Measurements from ENCODE around the gene ATP6V0C. TPM values are rescaled to one million over a fixed set of nuclear protein-coding genes. Genes with fewer than 3 reads are reported as not detected.
A peak's percentile ranks its signal among the peaks of the same experiment; 100 is the strongest.

ATP6V0C gene
- total RNA-seq, 1 experiment from 2014 or later: 260 TPM

GRCh38 chr16:2523801-2524231, 10.1 kb downstream of the ATP6V0C start:
- Mint-ChIP-seq H3K36me3 (ENCODE audit: insufficient read depth, unreplicated experiment) (peaks cover 82% of the 10 kb centered on the region), H3K27me3 (ENCODE audit: unreplicated experiment) (no peaks in the 10 kb centered on the region), H3K27ac (ENCODE audit: unreplicated experiment) (no peak overlapping the region), H3K9me3 (ENCODE audit: low read depth, unreplicated experiment) (no peaks in the 10 kb centered on the region), H3K4me1 (ENCODE audit: low read depth, unreplicated experiment) (peaks cover 30% of the 10 kb centered on the region), H3K4me3 (ENCODE audit: low read depth, unreplicated experiment) (no peak overlapping the region)
- BruUV-seq (replicated peaks): no TSS peak
- CTCF ChIA-PET: no interaction called here
- TF ChIP-seq, protein P1, sequence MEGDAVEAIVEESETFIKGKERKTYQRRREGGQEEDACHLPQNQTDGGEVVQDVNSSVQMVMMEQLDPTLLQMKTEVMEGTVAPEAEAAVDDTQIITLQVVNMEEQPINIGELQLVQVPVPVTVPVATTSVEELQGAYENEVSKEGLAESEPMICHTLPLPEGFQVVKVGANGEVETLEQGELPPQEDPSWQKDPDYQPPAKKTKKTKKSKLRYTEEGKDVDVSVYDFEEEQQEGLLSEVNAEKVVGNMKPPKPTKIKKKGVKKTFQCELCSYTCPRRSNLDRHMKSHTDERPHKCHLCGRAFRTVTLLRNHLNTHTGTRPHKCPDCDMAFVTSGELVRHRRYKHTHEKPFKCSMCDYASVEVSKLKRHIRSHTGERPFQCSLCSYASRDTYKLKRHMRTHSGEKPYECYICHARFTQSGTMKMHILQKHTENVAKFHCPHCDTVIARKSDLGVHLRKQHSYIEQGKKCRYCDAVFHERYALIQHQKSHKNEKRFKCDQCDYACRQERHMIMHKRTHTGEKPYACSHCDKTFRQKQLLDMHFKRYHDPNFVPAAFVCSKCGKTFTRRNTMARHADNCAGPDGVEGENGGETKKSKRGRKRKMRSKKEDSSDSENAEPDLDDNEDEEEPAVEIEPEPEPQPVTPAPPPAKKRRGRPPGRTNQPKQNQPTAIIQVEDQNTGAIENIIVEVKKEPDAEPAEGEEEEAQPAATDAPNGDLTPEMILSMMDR (IDR thresholded peaks at IDR 0.05; ENCODE audit: unreplicated experiment): no peak
- DNase-seq: no peak
- intact Hi-C loops (cut with micrococcal nuclease; ENCODE audit: unreplicated experiment): no loop called here

- TF ChIP-seq, protein P1 (IDR thresholded peaks at IDR 0.05; ENCODE audit: unreplicated experiment): no peak
- intact Hi-C loops (cut with micrococcal nuclease; ENCODE audit: unreplicated experiment): no loop called here
- Mint-ChIP-seq H3K27me3 (ENCODE audit: unreplicated experiment) (no peaks in the 10 kb centered on the region), H3K4me3 (ENCODE audit: low read depth, unreplicated experiment) (no peak overlapping the region), H3K9me3 (ENCODE audit: low read depth, unreplicated experiment) (no peaks in the 10 kb centered on the region), H3K36me3 (ENCODE audit: insufficient read depth, unreplicated experiment) (peaks cover 78% of the 10 kb centered on the region), H3K4me1 (ENCODE audit: low read depth, unreplicated experiment) (peaks cover 29% of the 10 kb centered on the region), H3K27ac (ENCODE audit: unreplicated experiment) (peak overlapping the region; percentile 32)
- CTCF ChIA-PET: interaction anchor here (0.5 kb wide), 1 partner anchor 21 kb away, joined by 3 read pairs; no protein-coding TSS in a partner anchor
- no TSS peak for BruUV-seq (replicated peaks)
- no peak for DNase-seq
These were observed 10.7 kb downstream of the ATP6V0C start for GRCh38 chr16:2524339-2524938.

DNA sequence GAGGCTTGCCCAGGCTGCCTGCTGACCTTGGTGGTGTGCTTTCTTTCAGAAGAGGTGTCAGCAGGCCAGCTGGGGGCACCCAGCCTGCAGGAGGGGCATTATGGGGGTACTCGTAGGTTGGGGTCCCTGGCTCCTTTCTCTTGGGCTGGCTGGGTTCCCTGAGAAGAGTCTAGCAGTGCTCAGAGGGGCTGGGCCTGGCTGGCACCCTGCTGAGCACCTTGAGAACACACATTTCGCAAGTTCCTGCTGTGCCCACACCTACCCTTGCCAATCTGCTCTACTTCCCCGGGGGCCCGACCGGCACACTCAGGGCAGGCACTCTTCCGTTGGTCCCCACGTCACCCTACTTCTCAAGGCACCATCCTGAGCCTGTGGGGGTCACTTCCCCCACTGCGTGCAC, 12.4 kb downstream of the ATP6V0C start:
- TF ChIP-seq, protein P1 (IDR thresholded peaks at IDR 0.05; ENCODE audit: unreplicated experiment): no peak
- Mint-ChIP-seq H3K9me3 (ENCODE audit: low read depth, unreplicated experiment) (no peaks in the 10 kb centered on the region), H3K27me3 (ENCODE audit: unreplicated experiment) (no peaks in the 10 kb centered on the region), H3K36me3 (ENCODE audit: insufficient read depth, unreplicated experiment) (peaks cover 75% of the 10 kb centered on the region), H3K27ac (ENCODE audit: unreplicated experiment) (peak overlapping the region; percentile 6), H3K4me3 (ENCODE audit: low read depth, unreplicated experiment) (no peak overlapping the region), H3K4me1 (ENCODE audit: low read depth, unreplicated experiment) (peaks cover 21% of the 10 kb centered on the region)
- DNase-seq: no peak
- intact Hi-C loops (cut with micrococcal nuclease; ENCODE audit: unreplicated experiment): no loop called here
- CTCF ChIA-PET: no interaction called here
- no TSS peak for BruUV-seq (replicated peaks)

DNA sequence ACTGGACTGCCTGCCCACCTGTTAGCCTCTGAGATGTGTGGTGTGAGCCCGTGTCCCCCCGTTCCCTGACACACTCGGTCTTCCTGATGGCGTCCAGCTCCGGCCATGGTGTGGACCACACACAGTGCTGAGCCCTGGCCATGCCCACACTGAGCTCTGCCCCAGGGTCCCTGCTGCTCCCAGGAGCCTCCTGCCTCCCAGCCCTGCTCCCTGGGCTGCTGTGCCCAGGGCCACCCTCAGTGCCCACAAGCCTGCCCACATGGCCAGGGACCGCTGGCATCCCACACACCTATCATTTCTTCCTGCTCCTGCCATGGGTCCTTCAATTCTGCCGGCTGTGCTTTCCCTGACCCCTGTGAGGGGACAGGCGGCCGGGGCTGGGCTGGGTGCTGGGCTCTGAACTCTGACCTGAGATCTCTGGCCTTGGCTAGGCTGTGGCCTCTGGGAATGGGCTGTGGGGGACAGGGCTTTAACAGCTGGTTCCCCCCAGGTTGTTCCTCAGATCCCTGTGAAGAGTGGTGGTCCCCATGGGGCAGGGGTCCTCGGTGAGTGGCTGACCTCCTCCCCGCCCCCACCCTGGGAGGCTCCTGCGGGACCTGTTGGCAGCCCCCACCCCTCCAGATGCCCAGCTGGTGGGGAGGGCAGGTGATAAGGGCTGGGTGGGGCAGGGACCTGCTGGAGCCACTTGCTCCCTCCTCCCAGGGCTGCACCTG, 13.5 kb downstream of the ATP6V0C start:
- H3K36me3 Mint-ChIP-seq (ENCODE audit: insufficient read depth, unreplicated experiment): peaks cover 77% of the 10 kb centered on the region
- no TSS peak for BruUV-seq (replicated peaks)
- H3K27me3 Mint-ChIP-seq (ENCODE audit: unreplicated experiment): no peaks in the 10 kb centered on the region
- H3K9me3 Mint-ChIP-seq (ENCODE audit: low read depth, unreplicated experiment): no peaks in the 10 kb centered on the region
- peak overlapping the region; percentile 13 for H3K4me3 Mint-ChIP-seq (ENCODE audit: low read depth, unreplicated experiment)
- DNase-seq: no peak
- intact Hi-C loops (cut with micrococcal nuclease; ENCODE audit: unreplicated experiment): no loop called here
- peak overlapping the region; percentile 36 for H3K27ac Mint-ChIP-seq (ENCODE audit: unreplicated experiment)
- peaks cover 14% of the 10 kb centered on the region for H3K4me1 Mint-ChIP-seq (ENCODE audit: low read depth, unreplicated experiment)
- TF ChIP-seq, protein P1 (IDR thresholded peaks at IDR 0.05; ENCODE audit: unreplicated experiment): no peak
- CTCF ChIA-PET: interaction anchor here (0.6 kb wide), 1 partner anchor 8 kb away, joined by 4 read pairs; no protein-coding TSS in a partner anchor
